Neuronal stem cell (in vitro differentiated cells): ENCODE measurements around the gene NDUFS4.
"Not testable (repeated sequence)": the region's sequence is repeated elsewhere in the genome, so short reads cannot be mapped to it uniquely, and the experiment has no call there.

Source experiments
- DNase-seq: peaks from one replicate; pipeline ENCODE4 v3.0.0-alpha.2; 2013; ENCODE audit warnings: low spot score
- H2AFZ ChIP-seq: one replicate; pipeline ENCODE4 v1.6.1; 2013; ENCODE audit warnings: mild to moderate bottlenecking, low read length, inconsistent platforms
- H2AK5ac ChIP-seq: 2 replicates; pipeline ENCODE4 v1.6.1; 2013; ENCODE audit warnings: low read depth, mild to moderate bottlenecking, inconsistent platforms, low read length, moderate library complexity, mixed read lengths
- H2BK120ac ChIP-seq: 2 replicates; pipeline ENCODE4 v1.6.1; 2013; ENCODE audit warnings: low read depth, mild to moderate bottlenecking, inconsistent platforms, low read length, moderate library complexity, mixed read lengths
- H2BK12ac ChIP-seq: one replicate; pipeline ENCODE4 v1.6.1; 2013; ENCODE audit warnings: low read length, inconsistent platforms
- H2BK15ac ChIP-seq: 2 replicates; pipeline ENCODE4 v1.6.1; 2013; ENCODE audit warnings: mild to moderate bottlenecking, low read length, inconsistent platforms, mixed read lengths
- H2BK5ac ChIP-seq: one replicate; pipeline ENCODE4 v1.6.1; 2013; ENCODE audit warnings: inconsistent platforms, mild to moderate bottlenecking, low read length, moderate library complexity
- H3K14ac ChIP-seq: one replicate; pipeline ENCODE4 v1.6.1; 2013; ENCODE audit warnings: low read length, inconsistent platforms
- H3K18ac ChIP-seq: 2 replicates; pipeline ENCODE4 v1.6.1; 2013; ENCODE audit warnings: low read length, inconsistent platforms
- H3K23ac ChIP-seq: 2 replicates; pipeline ENCODE4 v1.6.1; 2013; ENCODE audit warnings: low read depth, mild to moderate bottlenecking, mixed read lengths, low read length, inconsistent platforms; ENCODE audit not compliant: poor library complexity
- H3K27ac ChIP-seq: replicated peaks from 3 replicates; pipeline ENCODE4 v1.5.1; 2013; ENCODE audit warnings: low read length, inconsistent platforms
- H3K27me3 ChIP-seq, 3 experiments: 2 replicates each; pipeline ENCODE4 v1.6.1; 2013; ENCODE audit warnings: low read length in 3 of 3, mild to moderate bottlenecking in 2 of 3, inconsistent platforms in 1 of 3, low read depth in 1 of 3, mixed read lengths in 1 of 3, moderate library complexity in 1 of 3; ENCODE audit not compliant: control insufficient read depth in 3 of 3, insufficient read depth in 3 of 3
- H3K36me3 ChIP-seq, 2 donors: replicated peaks in 1 of 2; 2 replicates each; pipeline ENCODE4 v1.6.1; 2013; ENCODE audit warnings: low read length in 2 of 2; ENCODE audit not compliant: control insufficient read depth in 2 of 2, insufficient read depth in 2 of 2
- H3K4ac ChIP-seq: 2 replicates; pipeline ENCODE4 v1.6.1; 2013; ENCODE audit warnings: inconsistent platforms, mild to moderate bottlenecking, low read length, moderate library complexity
- H3K4me1 ChIP-seq, 2 donors: 1 replicate in 1 of 2; 2 replicates in 1 of 2; pipeline ENCODE4 v1.6.1; 2013; ENCODE audit warnings: low read length in 2 of 2, low read depth in 1 of 2; ENCODE audit not compliant: control insufficient read depth in 2 of 2, insufficient read depth in 1 of 2
- H3K4me2 ChIP-seq: one replicate; pipeline ENCODE4 v1.6.1; 2013; ENCODE audit warnings: mild to moderate bottlenecking, low read length, inconsistent platforms; ENCODE audit not compliant: insufficient read depth, poor library complexity, severe bottlenecking
- H3K4me3 ChIP-seq, 2 donors: 2 replicates each; pipeline ENCODE4 v1.5.1; 2013; ENCODE audit warnings: low read length in 2 of 2, mild to moderate bottlenecking in 2 of 2, inconsistent platforms in 1 of 2, moderate library complexity in 1 of 2
- H3K79me1 ChIP-seq: one replicate; pipeline ENCODE4 v1.6.1; 2013; ENCODE audit warnings: low read depth, mild to moderate bottlenecking, inconsistent platforms, low read length, moderate library complexity
- H3K9ac ChIP-seq: one replicate; pipeline ENCODE4 v1.6.1; 2013; ENCODE audit warnings: mild to moderate bottlenecking, low read depth, low read length, inconsistent platforms; ENCODE audit not compliant: poor library complexity
- H3K9me3 ChIP-seq, 2 donors: replicated peaks in 1 of 2; 2 replicates each; pipeline versions ENCODE3 to v1.6.1; 2013; ENCODE audit warnings: low read length in 2 of 2, mild to moderate bottlenecking in 2 of 2, inconsistent platforms in 1 of 2, low read depth in 1 of 2, mixed read lengths in 1 of 2, moderate library complexity in 1 of 2; ENCODE audit not compliant: control insufficient read depth in 2 of 2, insufficient read depth in 1 of 2
- H4K8ac ChIP-seq: one replicate; pipeline ENCODE4 v1.6.1; 2013; ENCODE audit warnings: low read depth, mild to moderate bottlenecking, inconsistent platforms, low read length, moderate library complexity
- H4K91ac ChIP-seq: one replicate; pipeline ENCODE4 v1.6.1; 2013; ENCODE audit warnings: low read length, low read depth, mild to moderate bottlenecking, inconsistent platforms; ENCODE audit not compliant: poor library complexity
- WGBS, 2 donors: extraction: QIAGEN DNeasy Blood & Tissue Kit; methylation state at CpG; one replicate each; pipeline ENCODE4 v1.1.7; 2013; ENCODE audit warnings: missing lambda C conversion rate in 2 of 2, mixed read lengths in 1 of 2; ENCODE audit not compliant: insufficient read length in 2 of 2, insufficient replicate concordance in 1 of 2; ENCODE audit errors: extremely low coverage in 2 of 2; 5-methylcytosine and 5-hydroxymethylcytosine counted together

Gene NDUFS4

DNA sequence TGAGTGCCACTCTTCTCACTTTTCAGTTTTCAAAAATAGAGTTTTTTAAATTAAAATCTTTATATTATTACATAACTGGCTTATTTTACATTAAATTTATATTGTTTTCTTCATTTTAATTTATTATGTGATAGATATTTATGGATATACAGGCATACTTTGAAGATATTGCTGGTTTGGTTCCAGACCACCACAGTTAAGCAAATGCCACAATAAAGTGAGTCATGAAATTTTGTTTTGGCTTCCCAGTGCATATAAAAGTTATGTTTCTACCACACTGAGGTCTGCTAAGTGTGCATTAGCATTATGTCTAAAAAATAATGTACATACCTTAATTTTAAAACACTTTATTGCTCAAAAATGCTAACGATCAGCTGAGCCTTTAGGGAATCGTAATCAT, 47.4 kb downstream of the NDUFS4 start:
- peaks cover 0 to 3% of the 10 kb centered on the region in 2 donors for H3K9me3 ChIP-seq
- H3K27ac ChIP-seq = no peak overlapping the region
- no peak overlapping the region for H3K23ac ChIP-seq
- H3K18ac ChIP-seq = no peak overlapping the region
- H2AK5ac ChIP-seq = no peak overlapping the region
- H3K4me2 ChIP-seq = no peak overlapping the region
- H2BK5ac ChIP-seq = no peak overlapping the region
- WGBS, 2 donors = no CpG with 5 or more reads among the region's 2 CpGs
- no peak overlapping the region for H3K4ac ChIP-seq
- peaks cover 0 to 45% of the 10 kb centered on the region in 2 donors for H3K36me3 ChIP-seq
- H4K8ac ChIP-seq = no peak overlapping the region
- peaks cover 0 to 17% of the 10 kb centered on the region in 2 donors for H3K4me1 ChIP-seq
- no peak overlapping the region for H3K9ac ChIP-seq
- H2AFZ ChIP-seq = no peak overlapping the region
- no peak overlapping the region for H4K91ac ChIP-seq
- DNase-seq = no peak
- H2BK15ac ChIP-seq = no peak overlapping the region
- no peak overlapping the region for H3K4me3 ChIP-seq
- no peak overlapping the region for H3K14ac ChIP-seq
- no peaks in the 10 kb centered on the region for H3K27me3 ChIP-seq
- H3K79me1 ChIP-seq = no peaks in the 10 kb centered on the region
- H2BK120ac ChIP-seq = no peak overlapping the region
- no peak overlapping the region for H2BK12ac ChIP-seq

DNA sequence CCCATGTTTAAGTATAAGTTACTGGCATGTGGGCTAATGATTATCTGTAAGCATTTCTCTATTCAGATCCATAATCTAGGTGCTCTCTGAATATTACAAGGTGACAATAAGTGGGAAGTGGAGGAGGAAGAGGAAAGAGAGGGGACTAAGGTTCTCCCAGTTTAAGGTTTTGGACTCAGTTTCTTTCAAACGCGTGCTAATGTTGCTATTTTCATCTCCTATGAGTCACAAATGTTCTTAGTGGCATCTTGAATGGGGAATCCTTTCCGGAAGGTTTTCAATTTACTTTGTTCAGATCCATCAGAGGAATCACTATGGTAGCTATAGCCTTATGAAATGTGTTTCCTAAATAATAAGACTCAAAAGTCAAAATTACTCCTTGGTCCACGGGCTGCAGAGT, 48.5 kb downstream of the NDUFS4 start:
- not testable (repeated sequence) for DNase-seq, H3K23ac ChIP-seq, H2AFZ ChIP-seq, H3K4me2 ChIP-seq, H3K27me3 ChIP-seq, H3K4me3 ChIP-seq, H3K9me3 ChIP-seq, H3K18ac ChIP-seq, H4K91ac ChIP-seq, H2BK15ac ChIP-seq, H3K14ac ChIP-seq, H2BK12ac ChIP-seq, H2AK5ac ChIP-seq, H3K27ac ChIP-seq, H2BK120ac ChIP-seq, H3K4ac ChIP-seq, H3K79me1 ChIP-seq, H3K9ac ChIP-seq, H4K8ac ChIP-seq, H2BK5ac ChIP-seq
- WGBS, 2 donors = no CpG with 5 or more reads among the region's 4 CpGs
- Histone ChIP-seq H3K4me1 (peaks cover 0 to 27% of the 10 kb centered on the region in 2 donors), H3K36me3 (peaks cover 0 to 37% of the 10 kb centered on the region in 2 donors)

DNA sequence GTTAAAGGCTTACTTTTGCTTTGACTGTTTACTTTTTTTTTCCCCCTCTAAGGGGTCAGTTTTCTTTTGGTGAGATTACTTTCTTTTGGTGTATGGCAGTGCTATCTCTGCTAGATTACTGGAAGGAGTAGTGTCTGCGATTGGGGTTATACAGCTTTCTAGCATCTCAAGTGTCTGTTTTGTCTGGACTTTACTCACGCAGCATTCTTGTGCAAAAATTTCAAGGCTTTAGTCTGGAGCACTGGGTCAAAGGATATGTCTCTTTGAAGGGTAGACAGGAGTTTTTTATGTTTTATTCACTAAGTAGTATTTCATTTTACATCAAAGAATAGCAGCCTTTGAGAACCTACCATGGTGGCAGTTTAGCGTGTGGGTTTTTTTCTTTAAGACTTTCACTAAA, 52.6 kb downstream of the NDUFS4 start:
- Histone ChIP-seq H2BK15ac (no peak overlapping the region), H3K4me3 (no peak overlapping the region), H4K91ac (no peak overlapping the region), H3K4me2 (no peak overlapping the region), H3K18ac (no peak overlapping the region), H2AFZ (no peak overlapping the region), H2BK5ac (no peak overlapping the region), H4K8ac (no peak overlapping the region), H3K23ac (no peak overlapping the region), H2BK12ac (no peak overlapping the region), H3K4ac (no peak overlapping the region), H2AK5ac (no peak overlapping the region), H3K14ac (no peak overlapping the region), H3K27me3 (no peaks in the 10 kb centered on the region), H3K4me1 (peaks cover 0 to 34% of the 10 kb centered on the region in 2 donors), H2BK120ac (no peak overlapping the region), H3K9ac (no peak overlapping the region), H3K27ac (no peak overlapping the region), H3K9me3 (no peaks in the 10 kb centered on the region), H3K36me3 (peaks cover 0 to 6% of the 10 kb centered on the region in 2 donors), H3K79me1 (no peaks in the 10 kb centered on the region)
- WGBS, 2 donors = no CpG with 5 or more reads among the region's 3 CpGs
- DNase-seq = no peak

DNA sequence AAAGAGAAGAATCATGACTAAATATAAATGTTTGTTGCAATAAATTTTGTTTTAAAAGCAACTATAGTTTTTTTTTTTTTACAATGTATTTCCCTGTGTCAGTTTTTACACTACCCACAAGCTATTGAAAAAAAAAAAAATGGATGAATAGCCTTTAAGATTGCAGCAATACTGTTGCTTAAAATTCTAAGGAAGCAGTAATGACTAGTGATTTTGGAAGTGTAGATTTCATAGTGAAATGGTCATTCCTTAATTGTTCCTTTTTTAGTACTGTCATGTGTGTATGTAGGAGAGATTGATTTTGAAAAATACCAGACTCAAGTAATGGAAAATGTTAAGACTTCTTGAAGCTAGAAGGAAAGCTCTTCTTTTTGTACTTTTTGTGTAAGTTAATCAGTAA, 53.1 kb downstream of the NDUFS4 start:
- H3K23ac ChIP-seq = no peak overlapping the region
- no peak overlapping the region for H2BK15ac ChIP-seq
- no peak overlapping the region for H2BK12ac ChIP-seq
- H3K4me3 ChIP-seq = no peak overlapping the region
- no peak overlapping the region for H3K4ac ChIP-seq
- H2AK5ac ChIP-seq = no peak overlapping the region
- H3K4me2 ChIP-seq = no peak overlapping the region
- H3K18ac ChIP-seq = no peak overlapping the region
- no peak overlapping the region for H3K9ac ChIP-seq
- H2BK120ac ChIP-seq = no peak overlapping the region
- no peak for DNase-seq
- no peaks in the 10 kb centered on the region for H3K9me3 ChIP-seq
- no peak overlapping the region for H4K8ac ChIP-seq
- H3K79me1 ChIP-seq = no peaks in the 10 kb centered on the region
- H2AFZ ChIP-seq = no peak overlapping the region
- no peaks in the 10 kb centered on the region for H3K27me3 ChIP-seq
- peaks cover 0 to 4% of the 10 kb centered on the region in 2 donors for H3K36me3 ChIP-seq
- H4K91ac ChIP-seq = no peak overlapping the region
- peaks cover 0 to 34% of the 10 kb centered on the region in 2 donors for H3K4me1 ChIP-seq
- H2BK5ac ChIP-seq = no peak overlapping the region
- H3K27ac ChIP-seq = no peak overlapping the region
- H3K14ac ChIP-seq = no peak overlapping the region
